ENCODE data around the gene CDH23.

The CDH23 gene

DNA sequence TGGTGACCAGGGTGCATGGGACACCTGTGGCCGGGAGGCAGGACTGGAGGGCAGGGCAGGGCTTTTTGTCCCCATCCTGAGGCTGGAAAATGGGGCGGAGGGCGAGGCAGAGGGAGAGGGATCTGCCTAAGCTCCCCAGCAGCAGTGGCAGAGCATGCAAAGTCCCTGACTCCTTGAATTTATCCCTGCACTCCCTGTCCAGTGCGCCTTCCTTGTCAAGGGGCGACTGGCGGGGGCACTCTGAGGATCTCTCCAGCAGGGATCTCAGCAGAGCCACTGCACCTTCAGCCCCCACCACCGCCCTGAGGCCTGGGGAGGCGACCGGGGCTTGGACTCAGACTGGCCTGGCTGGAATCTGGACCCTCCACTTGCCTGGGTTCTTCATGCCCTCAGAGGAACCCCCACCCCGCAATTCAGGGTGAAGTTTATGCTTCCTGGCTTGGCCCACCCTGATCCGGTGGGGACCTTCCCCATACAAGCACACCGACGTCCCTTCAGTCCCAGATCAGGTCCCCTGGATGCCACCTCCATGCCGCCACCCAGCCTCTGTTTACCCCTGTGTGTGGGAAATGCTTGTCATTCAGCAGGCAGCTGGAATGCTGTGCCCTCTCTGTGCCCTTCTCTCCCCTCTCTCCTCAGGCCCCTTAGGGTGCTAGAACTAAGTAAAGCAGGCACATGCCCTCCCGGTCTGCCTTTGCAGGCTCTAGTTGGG lies 46.3 kb downstream of the CDH23 start:
- no peak for DNase-seq

GRCh38 chr10:71443676-71444075 lies 47.0 kb downstream of the CDH23 start:
- no peak for DNase-seq

GRCh38 chr10:71444284-71445054 lies 47.7 kb downstream of the CDH23 start:
- no peak for DNase-seq

- DNase-seq = no peak
Observed at GRCh38 chr10:71447676-71448075, 51.0 kb downstream of the CDH23 start.

DNA sequence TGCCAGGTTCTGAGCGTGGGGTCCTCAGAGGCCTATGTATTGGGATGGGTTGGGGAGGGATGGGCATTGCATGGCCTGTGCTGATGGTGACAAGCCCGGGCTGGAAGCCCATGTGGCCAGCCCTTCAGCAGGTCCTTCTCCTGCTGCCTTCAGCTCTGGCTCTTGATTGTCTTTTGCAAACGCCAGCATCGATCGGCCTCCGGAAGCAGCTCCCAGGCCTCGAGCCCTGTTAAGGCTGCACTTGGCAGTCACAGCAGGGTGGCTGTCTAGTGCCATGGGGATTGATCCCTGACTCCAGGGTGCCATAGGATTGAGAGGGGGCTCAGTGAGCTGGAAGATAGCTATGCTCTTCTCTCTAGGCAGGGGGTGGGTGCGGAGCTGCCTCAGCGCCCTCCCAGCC lies 51.4 kb downstream of the CDH23 start:
- DNase-seq = no peak

GRCh38 chr10:71449026-71449425 lies 52.3 kb downstream of the CDH23 start:
- no peak for DNase-seq

- no peak for DNase-seq
Observed at GRCh38 chr10:71451754-71452153, 55.0 kb downstream of the CDH23 start.

DNA sequence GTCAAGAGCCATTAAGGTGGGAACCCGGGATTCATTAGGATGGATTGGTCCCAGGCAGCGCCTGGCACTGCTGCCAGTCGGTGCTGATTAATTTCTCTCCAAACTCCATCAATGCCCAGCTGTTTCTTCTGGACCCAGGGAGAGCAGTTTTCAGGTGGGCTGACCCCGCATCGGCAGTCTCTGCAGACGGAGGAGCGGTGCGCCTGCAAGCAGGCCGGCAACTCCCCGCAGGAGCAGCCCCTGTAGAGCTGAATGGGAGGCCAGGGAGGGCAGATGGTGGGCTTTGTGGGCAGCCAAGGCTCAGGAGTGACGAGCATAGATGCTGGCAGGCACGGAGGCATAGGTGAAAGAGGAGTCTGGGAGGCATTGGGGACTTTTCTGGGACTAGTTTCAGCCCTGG lies 56.5 kb downstream of the CDH23 start:
- no peak for DNase-seq

DNA sequence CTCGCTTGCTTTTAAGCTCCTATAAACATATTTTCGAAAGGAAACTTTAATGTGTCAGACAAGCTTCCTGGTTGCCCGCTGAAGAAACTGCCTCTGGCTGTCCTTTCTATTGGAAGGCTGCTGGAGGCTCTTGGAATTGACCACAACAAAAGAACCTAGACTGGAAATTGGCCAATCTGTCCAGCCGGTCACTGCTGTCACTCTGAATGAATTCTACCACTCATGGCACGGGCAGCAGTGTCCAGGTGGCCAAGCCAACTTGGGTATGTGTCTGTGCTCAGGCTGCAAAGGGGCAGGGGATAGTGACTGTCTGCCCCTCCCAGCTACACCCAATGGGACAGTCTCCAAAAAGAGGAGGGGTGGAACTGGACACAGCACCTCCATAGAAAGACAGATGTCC lies 57.6 kb downstream of the CDH23 start:
- DNase-seq = no peak

GRCh38 chr10:71455035-71455434 lies 58.3 kb downstream of the CDH23 start:
- DNase-seq = no peak

- DNase-seq = no peak
Observed at GRCh38 chr10:71456631-71457030, 59.9 kb downstream of the CDH23 start.

GRCh38 chr10:71457908-71458307 lies 61.2 kb downstream of the CDH23 start:
- DNase-seq = no peak

DNA sequence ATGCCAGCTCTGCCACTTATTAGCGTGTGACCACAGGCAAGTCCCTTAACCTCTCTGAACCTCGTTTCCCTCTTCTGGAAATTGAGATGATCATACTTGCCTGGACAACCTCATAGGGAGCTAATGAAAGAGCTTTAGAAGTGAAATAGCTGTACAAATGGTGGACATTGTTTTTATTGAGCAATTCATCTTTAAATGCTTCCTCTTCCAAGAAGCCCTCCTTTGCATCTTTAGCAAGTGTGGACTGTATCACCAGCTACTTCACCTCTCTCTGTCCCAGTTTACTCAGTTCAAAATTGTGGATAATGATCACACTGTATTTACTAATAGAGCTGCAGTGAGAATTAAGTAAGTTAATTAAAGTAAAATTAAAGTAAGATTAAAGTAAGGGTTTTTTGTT lies 61.7 kb downstream of the CDH23 start:
- DNase-seq = no peak

GRCh38 chr10:71459513-71459912 lies 62.8 kb downstream of the CDH23 start:
- no peak for DNase-seq

- no peak for DNase-seq
Observed at GRCh38 chr10:71460615-71461014, 63.9 kb downstream of the CDH23 start.

GRCh38 chr10:71461457-71461856 lies 64.7 kb downstream of the CDH23 start:
- no peak for DNase-seq

- DNase-seq = no peak
Observed at GRCh38 chr10:71462062-71462935, 65.6 kb downstream of the CDH23 start.

DNA sequence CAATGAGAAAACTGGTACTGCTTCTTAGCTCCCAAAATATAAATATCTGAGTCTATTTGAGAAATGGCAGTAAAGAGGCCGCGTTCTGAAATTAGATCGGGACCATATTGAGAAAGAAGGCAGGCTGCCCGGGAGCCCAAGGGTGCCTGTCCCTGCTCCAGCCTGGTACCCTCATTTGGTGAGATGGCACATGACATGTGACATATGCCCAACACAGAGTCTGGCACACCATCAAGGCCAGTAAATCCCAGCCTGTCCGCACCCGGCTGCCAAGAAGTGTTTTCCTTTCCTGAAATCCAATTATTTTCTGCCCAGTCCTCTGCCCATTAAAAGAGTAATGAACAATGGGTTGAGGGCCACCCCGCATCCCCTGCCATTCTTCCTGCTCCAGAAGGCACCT lies 66.4 kb downstream of the CDH23 start:
- DNase-seq = no peak

GRCh38 chr10:71465551-71466252 lies 69.0 kb downstream of the CDH23 start:
- DNase-seq = no peak

- DNase-seq = no peak
Observed at GRCh38 chr10:71466330-71466729, 69.6 kb downstream of the CDH23 start.

DNA sequence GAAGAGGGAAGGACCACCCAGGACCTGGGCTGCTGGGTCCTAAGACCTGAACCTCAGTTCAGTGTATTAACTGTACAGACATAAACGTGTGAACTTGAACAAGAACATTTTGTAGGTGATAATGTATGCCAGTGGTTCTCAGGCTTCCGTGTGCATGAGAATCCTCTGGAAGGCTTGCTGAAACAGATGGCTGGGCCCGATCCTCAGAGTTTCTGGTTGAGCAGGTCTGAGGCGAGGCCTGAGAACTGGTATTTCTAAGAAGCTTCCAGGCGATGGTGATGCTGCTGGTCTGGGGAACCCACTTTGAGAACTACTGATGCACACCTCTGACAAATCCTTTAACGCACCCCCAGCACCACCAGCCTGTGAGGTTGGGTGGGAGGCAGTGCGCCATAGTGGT lies 70.4 kb downstream of the CDH23 start:
- DNase-seq = no peak

DNA sequence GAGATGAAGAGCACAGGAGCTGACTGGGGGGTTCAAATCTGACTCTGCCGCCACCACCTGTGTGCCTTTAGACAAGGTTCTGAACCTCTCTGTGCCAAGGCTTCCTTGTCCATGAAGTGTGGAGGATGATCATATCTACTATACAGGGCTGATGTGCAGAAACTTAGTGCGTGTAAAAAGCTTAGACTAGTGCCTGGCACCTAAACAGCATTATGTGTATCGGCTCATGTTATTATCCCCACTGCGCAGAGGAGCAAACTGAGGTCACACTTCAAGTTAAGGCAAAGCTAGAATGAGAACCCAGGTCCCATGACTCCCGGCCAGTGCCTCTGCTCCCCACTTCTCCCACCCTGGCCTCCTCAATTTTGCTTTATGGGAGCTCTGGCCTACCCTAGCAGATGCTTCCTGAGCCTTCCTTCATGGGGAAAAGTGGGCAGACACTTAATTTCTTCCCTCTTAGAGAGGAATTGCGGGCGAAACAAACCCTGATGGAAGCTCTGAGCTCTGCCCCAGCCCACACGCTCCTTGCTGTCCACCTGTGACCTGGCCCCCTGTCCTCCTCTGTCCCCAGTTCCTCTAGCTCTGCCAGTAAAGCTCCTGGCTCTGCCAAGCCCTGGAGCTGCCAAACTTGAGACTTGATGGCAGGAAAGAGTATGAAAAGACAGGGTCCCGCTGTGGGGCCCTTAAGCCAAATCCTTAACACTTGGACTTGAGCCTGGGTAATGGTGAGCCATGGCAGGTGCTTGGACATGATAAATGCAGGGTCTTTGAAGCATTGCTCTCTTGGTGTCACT lies 71.0 kb downstream of the CDH23 start:
- DNase-seq = no peak
